GM12878 (cell line): ENCODE data around the gene BCKDK. TPM values are rescaled to one million over a fixed set of nuclear protein-coding genes. Genes with fewer than 3 reads are reported as not detected.
A peak's percentile ranks its signal among the peaks of the same experiment; 100 is the strongest.

Experiments used
- CBFB ChIP-seq: IDR thresholded peaks from 2 replicates; pipeline ENCODE4 v1.6.1; 2016; ENCODE audit warnings: antibody characterized with exemption, low read depth
- HCFC1 ChIP-seq: fragments of 150-350 bp; IDR thresholded peaks from 2 replicates; pipeline ENCODE4 v1.6.1; 2014; ENCODE audit warnings: low read length
- HDGF ChIP-seq: fragments of 450-650 bp; IDR thresholded peaks from 2 replicates; pipeline ENCODE4 v1.6.1; 2016; ENCODE audit warnings: antibody characterized with exemption
- NFXL1 ChIP-seq: fragments of 450-650 bp; IDR thresholded peaks from 2 replicates; pipeline ENCODE4 v1.6.1; 2017; ENCODE audit warnings: antibody characterized with exemption, mild to moderate bottlenecking, borderline replicate concordance
- RBBP5 ChIP-seq: fragments of 200-600 bp; sonication (generic); conservative IDR thresholded peaks from 2 replicates; pipeline ENCODE4 v1.6.1; 2016
- YBX1 ChIP-seq: fragments of 450-650 bp; IDR thresholded peaks from 2 replicates; pipeline ENCODE4 v1.6.1; 2016; ENCODE audit warnings: antibody characterized with exemption
- ZBTB40 ChIP-seq: fragments of 450-650 bp; IDR thresholded peaks from 2 replicates; pipeline ENCODE4 v1.6.1; 2016; ENCODE audit warnings: mild to moderate bottlenecking, moderate library complexity, borderline replicate concordance
- polyA plus RNA-seq, 11 experiments: library from polyadenylated mRNA; depleted of rRNA in 4 of 11; unstranded in 6 of 11; stranded (reverse) in 5 of 11; fragments of >200 nt; fragmentation: Nextera tagmentation in 4 of 11; fragmentation: Illumina TruSeq in 1 of 11; extraction: Ambion mirVana in 4 of 11; extraction: Trizol in 1 of 11; gene quantifications; 1 replicate in 1 of 11; 2 replicates in 10 of 11; pipeline versions ENCODE4 v1.2.1 to v1.2.3, GENCODE V29; 2011 to 2016; ENCODE audit warnings: inconsistent platforms in 2 of 11, missing spikeins in 2 of 11, low read depth in 1 of 11
- total RNA-seq, 4 experiments: library from RNA; depleted of rRNA in 3 of 4; stranded (reverse); fragments of >200 nt in 3 of 4; fragmentation: Illumina TruSeq in 1 of 4; extraction: Trizol in 1 of 4; gene quantifications; 2 replicates each; pipeline versions ENCODE4 v1.2.1 to v1.2.3, GENCODE V29; 2013 to 2021
- TF ChIP-seq, protein P1 (sequence below): IDR thresholded peaks from 2 replicates; pipeline ENCODE4 v1.6.1; 2012; ENCODE audit warnings: improper control_type of control experiment, low read depth, low read length; ENCODE audit not compliant: insufficient replicate concordance
- TF ChIP-seq, protein P2 (sequence below): fragments of 450-650 bp; IDR thresholded peaks from 2 replicates; pipeline ENCODE4 v1.6.1; 2017; ENCODE audit warnings: mild to moderate bottlenecking, moderate library complexity
- TF ChIP-seq, protein P3 (sequence below): IDR thresholded peaks from 2 replicates; pipeline ENCODE4 v1.6.1; 2012; ENCODE audit warnings: low read depth, low read length, improper control_type of control experiment
- TF ChIP-seq, protein P4 (sequence below): IDR thresholded peaks from 2 replicates; pipeline ENCODE4 v1.6.1; 2012; ENCODE audit warnings: low read depth, low read length, improper control_type of control experiment

Gene BCKDK
- total and polyA plus RNA-seq, 10 of the 15 experiments (the other 5 are each of a cell fraction or from before 2014, with no cell fraction given) = 0.68 to 56.6 (median 32.8) TPM

DNA sequence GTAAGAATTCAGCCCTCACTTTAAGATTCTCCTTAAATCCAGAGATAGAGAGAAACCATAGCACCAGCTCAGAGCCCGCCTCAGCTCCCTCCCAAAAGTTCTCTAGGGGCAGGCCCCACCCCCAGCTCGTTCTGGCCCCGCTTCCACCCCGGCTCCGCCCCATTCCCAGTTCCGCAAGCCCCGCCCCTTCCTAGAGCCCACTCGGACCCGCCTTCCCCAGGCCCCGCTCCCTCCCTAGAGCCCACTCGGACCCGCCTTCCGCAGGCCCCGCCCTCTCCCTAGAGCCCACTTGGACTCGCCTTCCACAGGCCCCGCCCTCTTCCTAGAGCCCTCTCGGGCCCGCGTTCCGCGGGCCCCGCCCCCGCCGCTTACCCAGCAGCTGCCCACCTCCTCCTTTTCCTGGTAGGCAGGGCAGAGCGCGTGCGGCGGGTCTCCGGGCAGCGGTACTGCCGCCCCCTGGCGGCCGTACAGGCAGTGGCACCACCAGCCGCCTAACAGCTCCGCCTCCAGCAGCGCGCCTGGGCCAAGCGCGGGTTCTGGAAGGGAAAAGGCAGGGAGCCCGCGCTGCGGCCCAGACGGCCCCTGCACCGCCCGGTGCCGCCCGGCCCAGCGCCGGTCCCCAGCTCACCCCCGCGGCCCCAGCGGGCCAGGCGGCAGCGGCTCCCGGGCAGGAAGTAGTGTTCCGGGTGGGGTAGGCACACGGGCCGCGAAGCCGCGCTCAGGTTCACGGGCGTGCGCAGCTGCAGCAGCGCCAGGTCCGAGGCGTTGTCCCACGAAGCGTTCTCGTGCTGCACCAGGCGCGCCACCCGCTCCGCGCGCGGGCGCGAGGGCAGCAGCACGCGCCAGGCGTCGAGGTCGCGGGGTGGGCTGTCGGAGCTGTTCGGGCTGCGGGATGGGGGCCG is 34.2 kb downstream of the BCKDK start (continued):
- TF ChIP-seq, protein P1, sequence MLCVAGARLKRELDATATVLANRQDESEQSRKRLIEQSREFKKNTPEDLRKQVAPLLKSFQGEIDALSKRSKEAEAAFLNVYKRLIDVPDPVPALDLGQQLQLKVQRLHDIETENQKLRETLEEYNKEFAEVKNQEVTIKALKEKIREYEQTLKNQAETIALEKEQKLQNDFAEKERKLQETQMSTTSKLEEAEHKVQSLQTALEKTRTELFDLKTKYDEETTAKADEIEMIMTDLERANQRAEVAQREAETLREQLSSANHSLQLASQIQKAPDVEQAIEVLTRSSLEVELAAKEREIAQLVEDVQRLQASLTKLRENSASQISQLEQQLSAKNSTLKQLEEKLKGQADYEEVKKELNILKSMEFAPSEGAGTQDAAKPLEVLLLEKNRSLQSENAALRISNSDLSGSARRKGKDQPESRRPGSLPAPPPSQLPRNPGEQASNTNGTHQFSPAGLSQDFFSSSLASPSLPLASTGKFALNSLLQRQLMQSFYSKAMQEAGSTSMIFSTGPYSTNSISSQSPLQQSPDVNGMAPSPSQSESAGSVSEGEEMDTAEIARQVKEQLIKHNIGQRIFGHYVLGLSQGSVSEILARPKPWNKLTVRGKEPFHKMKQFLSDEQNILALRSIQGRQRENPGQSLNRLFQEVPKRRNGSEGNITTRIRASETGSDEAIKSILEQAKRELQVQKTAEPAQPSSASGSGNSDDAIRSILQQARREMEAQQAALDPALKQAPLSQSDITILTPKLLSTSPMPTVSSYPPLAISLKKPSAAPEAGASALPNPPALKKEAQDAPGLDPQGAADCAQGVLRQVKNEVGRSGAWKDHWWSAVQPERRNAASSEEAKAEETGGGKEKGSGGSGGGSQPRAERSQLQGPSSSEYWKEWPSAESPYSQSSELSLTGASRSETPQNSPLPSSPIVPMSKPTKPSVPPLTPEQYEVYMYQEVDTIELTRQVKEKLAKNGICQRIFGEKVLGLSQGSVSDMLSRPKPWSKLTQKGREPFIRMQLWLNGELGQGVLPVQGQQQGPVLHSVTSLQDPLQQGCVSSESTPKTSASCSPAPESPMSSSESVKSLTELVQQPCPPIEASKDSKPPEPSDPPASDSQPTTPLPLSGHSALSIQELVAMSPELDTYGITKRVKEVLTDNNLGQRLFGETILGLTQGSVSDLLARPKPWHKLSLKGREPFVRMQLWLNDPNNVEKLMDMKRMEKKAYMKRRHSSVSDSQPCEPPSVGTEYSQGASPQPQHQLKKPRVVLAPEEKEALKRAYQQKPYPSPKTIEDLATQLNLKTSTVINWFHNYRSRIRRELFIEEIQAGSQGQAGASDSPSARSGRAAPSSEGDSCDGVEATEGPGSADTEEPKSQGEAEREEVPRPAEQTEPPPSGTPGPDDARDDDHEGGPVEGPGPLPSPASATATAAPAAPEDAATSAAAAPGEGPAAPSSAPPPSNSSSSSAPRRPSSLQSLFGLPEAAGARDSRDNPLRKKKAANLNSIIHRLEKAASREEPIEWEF = no peak
- TF ChIP-seq, protein P2, sequence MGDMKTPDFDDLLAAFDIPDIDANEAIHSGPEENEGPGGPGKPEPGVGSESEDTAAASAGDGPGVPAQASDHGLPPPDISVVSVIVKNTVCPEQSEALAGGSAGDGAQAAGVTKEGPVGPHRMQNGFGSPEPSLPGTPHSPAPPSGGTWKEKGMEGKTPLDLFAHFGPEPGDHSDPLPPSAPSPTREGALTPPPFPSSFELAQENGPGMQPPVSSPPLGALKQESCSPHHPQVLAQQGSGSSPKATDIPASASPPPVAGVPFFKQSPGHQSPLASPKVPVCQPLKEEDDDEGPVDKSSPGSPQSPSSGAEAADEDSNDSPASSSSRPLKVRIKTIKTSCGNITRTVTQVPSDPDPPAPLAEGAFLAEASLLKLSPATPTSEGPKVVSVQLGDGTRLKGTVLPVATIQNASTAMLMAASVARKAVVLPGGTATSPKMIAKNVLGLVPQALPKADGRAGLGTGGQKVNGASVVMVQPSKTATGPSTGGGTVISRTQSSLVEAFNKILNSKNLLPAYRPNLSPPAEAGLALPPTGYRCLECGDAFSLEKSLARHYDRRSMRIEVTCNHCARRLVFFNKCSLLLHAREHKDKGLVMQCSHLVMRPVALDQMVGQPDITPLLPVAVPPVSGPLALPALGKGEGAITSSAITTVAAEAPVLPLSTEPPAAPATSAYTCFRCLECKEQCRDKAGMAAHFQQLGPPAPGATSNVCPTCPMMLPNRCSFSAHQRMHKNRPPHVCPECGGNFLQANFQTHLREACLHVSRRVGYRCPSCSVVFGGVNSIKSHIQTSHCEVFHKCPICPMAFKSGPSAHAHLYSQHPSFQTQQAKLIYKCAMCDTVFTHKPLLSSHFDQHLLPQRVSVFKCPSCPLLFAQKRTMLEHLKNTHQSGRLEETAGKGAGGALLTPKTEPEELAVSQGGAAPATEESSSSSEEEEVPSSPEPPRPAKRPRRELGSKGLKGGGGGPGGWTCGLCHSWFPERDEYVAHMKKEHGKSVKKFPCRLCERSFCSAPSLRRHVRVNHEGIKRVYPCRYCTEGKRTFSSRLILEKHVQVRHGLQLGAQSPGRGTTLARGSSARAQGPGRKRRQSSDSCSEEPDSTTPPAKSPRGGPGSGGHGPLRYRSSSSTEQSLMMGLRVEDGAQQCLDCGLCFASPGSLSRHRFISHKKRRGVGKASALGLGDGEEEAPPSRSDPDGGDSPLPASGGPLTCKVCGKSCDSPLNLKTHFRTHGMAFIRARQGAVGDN = peak; percentile 88
- no peak for TF ChIP-seq ZBTB40
- no peak for TF ChIP-seq NFXL1
- no peak for TF ChIP-seq RBBP5
- TF ChIP-seq CBFB = peak; percentile 25; the same call in 1 of the 2 replicates
- TF ChIP-seq HDGF = peak; percentile 99
- TF ChIP-seq, protein P3, sequence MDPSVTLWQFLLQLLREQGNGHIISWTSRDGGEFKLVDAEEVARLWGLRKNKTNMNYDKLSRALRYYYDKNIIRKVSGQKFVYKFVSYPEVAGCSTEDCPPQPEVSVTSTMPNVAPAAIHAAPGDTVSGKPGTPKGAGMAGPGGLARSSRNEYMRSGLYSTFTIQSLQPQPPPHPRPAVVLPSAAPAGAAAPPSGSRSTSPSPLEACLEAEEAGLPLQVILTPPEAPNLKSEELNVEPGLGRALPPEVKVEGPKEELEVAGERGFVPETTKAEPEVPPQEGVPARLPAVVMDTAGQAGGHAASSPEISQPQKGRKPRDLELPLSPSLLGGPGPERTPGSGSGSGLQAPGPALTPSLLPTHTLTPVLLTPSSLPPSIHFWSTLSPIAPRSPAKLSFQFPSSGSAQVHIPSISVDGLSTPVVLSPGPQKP = 0 out of 2 replicates have a peak, but pooled peaks have one; percentile 21
- TF ChIP-seq, protein P4, sequence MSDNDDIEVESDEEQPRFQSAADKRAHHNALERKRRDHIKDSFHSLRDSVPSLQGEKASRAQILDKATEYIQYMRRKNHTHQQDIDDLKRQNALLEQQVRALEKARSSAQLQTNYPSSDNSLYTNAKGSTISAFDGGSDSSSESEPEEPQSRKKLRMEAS = peak; percentile 82; the same call in 1 of the 2 replicates
- no peak for TF ChIP-seq YBX1
- no peak for TF ChIP-seq HCFC1
